Transverse colon (tissue), 4 donors: ENCODE data around the gene PPP1R1B. TPM values are rescaled to one million over a fixed set of nuclear protein-coding genes. Genes with fewer than 3 reads are reported as not detected.

Experiments used
- DNase-seq: peaks from one replicate; pipeline ENCODE4 v3.0.0-alpha.2; 2019
- H3K27ac ChIP-seq, 4 donors: fragments of 200-600 bp; sonication (generic); 2 replicates each; pipeline ENCODE4 v1.5.1; 2016 to 2018; ENCODE audit warnings: inconsistent platforms in 4 of 4
- H3K27me3 ChIP-seq: fragments of 200-600 bp; sonication (generic); 2 replicates; pipeline ENCODE4 v1.5.1; 2017; ENCODE audit warnings: inconsistent platforms
- H3K36me3 ChIP-seq, 4 donors: fragments of 200-600 bp; sonication (generic); 2 replicates each; pipeline ENCODE4 v1.5.1; 2017 to 2019; ENCODE audit warnings: inconsistent platforms in 4 of 4
- H3K4me1 ChIP-seq, 4 donors: fragments of 200-600 bp; sonication (generic); 2 replicates each; pipeline ENCODE4 v1.5.1; 2017 to 2020; ENCODE audit warnings: inconsistent platforms in 4 of 4
- H3K4me3 ChIP-seq, 4 donors: fragments of 200-600 bp; sonication (generic); 1 replicate in 1 of 4; 2 replicates in 3 of 4; pipeline versions ENCODE4 v1.5.1 to v1.6.1; 2017 to 2019; ENCODE audit warnings: inconsistent platforms in 4 of 4
- H3K9me3 ChIP-seq, 2 donors: fragments of 200-600 bp; sonication (generic); 2 replicates each; pipeline ENCODE4 v1.5.1; 2017 to 2019; ENCODE audit warnings: inconsistent platforms in 2 of 2
- CTCF ChIP-seq, 5 experiments: fragments of 200-600 bp in 3 of 5; fragments of 450-650 bp in 2 of 5; sonication (generic) in 3 of 5; IDR thresholded peaks; 1 replicate in 2 of 5; 2 replicates in 3 of 5; pipeline ENCODE4 v1.5.1; 2016 to 2017; ENCODE audit warnings: antibody characterized with exemption in 5 of 5, inconsistent platforms in 3 of 5, mild to moderate bottlenecking in 2 of 5, moderate library complexity in 1 of 5
- EP300 ChIP-seq: sonication (generic); formaldehyde crosslinking; IDR thresholded peaks from one replicate; pipeline ENCODE4 v1.6.1; 2017; ENCODE audit warnings: antibody characterized with exemption, low read depth
- POLR2A ChIP-seq: fragments of 450-650 bp; IDR thresholded peaks from one replicate; pipeline ENCODE4 v1.6.1; 2016; ENCODE audit warnings: antibody characterized with exemption, mild to moderate bottlenecking, moderate library complexity
- POLR2AphosphoS5 ChIP-seq, 3 donors: sonication (generic); formaldehyde crosslinking; IDR thresholded peaks; one replicate each; pipeline ENCODE4 v1.6.1; 2016; ENCODE audit warnings: antibody characterized with exemption in 3 of 3
- WGBS, 2 donors: methylation state at CpG; one replicate each; pipeline ENCODE4 v1.1.5; 2018; ENCODE audit warnings: low coverage in 1 of 2; 5-methylcytosine and 5-hydroxymethylcytosine counted together
- in situ Hi-C, 4 donors: fragments of 200-750 bp; cut with MboI; loops; one replicate each; pipeline versions ENCODE4 v1.15.0 to v1.15.1; 2017; ENCODE audit warnings: low sequenced_read_pairs in 3 of 4, low pct_ligation_motif_present in 1 of 4, low pct_unique_long_range_greater_than_20kb in 1 of 4
- intact Hi-C: fragments of 100-400 bp; cut with DNase I; formaldehyde crosslinking; loops from one replicate; pipeline ENCODE4 v1.15.1; 2023; ENCODE audit warnings: low total_unique reads
- total RNA-seq, 4 donors: library from RNA; depleted of rRNA; stranded (reverse); fragments of >200 nt; gene quantifications; one replicate each; pipeline ENCODE4 v1.1.0, GENCODE V29; 2016

PPP1R1B gene
- total RNA-seq, 4 donors from 2014 or later: 125 to 509 (median 223) TPM

- in situ Hi-C loops (loop anchor here in 1 of 4 donors (10.0 kb wide), 1 partner anchor 142 kb away; no protein-coding TSS in a partner anchor), intact Hi-C loops (no loop called here)
- H3K27ac ChIP-seq: no peak overlapping the region
- H3K36me3 ChIP-seq: no peaks in the 10 kb centered on the region
- H3K4me3 ChIP-seq: no peak overlapping the region
- H3K4me1 ChIP-seq: peaks cover 2 to 5% (median 2%) of the 10 kb centered on the region in 4 donors
- no peak for DNase-seq
- no peaks in the 10 kb centered on the region for H3K9me3 ChIP-seq
- peaks cover 80% of the 10 kb centered on the region for H3K27me3 ChIP-seq
- WGBS, 2 donors: 57% methylated on average over 22 of the region's 22 CpGs; no CpG with 5 or more reads in 1 of the 2 donors
- no peak for TF ChIP-seq POLR2A
- TF ChIP-seq CTCF (IDR thresholded peaks at IDR 0.05): no peak
- TF ChIP-seq POLR2AphosphoS5 (IDR thresholded peaks at IDR 0.05): no peak
- no peak for TF ChIP-seq EP300
These were observed 14.4 kb upstream of the PPP1R1B start for GRCh38 chr17:39612291-39612894.

- Histone ChIP-seq H3K9me3 (no peaks in the 10 kb centered on the region), H3K4me1 (peaks cover 3 to 4% (median 4%) of the 10 kb centered on the region in 4 donors), H3K27ac (no peak overlapping the region), H3K4me3 (no peak overlapping the region), H3K27me3 (peaks cover 74% of the 10 kb centered on the region), H3K36me3 (no peaks in the 10 kb centered on the region)
- DNase-seq: no peak
- 70 to 73% methylated on average over 5 to 7 of the region's 7 CpGs for WGBS, 2 donors
- intact Hi-C loops: no loop called here
- TF ChIP-seq EP300 (no peak), CTCF (IDR thresholded peaks at IDR 0.05) (no peak), POLR2A (no peak), POLR2AphosphoS5 (IDR thresholded peaks at IDR 0.05) (no peak)
- in situ Hi-C loops: loop anchor here in 1 of 4 donors (10.0 kb wide), 1 partner anchor 142 kb away; no protein-coding TSS in a partner anchor
These were observed 13.8 kb upstream of the PPP1R1B start for GRCh38 chr17:39612935-39613464.

DNA sequence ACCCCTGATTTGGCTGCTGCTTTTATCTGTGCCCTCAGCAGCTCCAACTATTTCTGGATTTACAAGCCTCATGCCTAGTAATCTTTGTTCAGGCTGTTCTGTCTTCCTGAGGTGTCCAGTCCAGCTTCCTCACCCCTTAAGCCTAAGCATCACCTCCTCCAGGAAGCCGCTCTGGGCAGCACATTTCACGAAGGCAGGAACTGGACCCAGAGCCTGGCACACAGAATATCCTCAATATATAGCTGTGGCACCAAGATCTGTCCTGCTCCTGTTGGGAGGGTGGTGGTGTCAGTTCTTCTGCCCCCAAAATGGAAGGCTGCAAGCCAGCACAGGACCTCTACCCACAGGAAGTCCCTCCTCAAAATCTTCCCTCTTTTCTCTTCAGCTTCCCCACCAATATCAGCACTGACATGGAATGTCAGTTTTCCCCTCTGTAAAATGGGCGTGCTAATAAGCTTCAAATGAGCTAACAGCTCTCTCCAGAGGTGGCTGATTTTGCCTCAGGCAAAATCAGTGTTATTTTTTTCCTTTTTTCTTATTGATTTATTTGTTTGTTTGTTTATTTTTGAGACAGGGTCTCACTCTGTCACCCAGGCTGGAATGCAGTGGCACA lies 12.1 kb upstream of the PPP1R1B start:
- H3K4me3 ChIP-seq: no peak overlapping the region
- WGBS, 2 donors: 89% methylated on average over 3 of the region's 3 CpGs; no CpG with 5 or more reads in 1 of the 2 donors
- H3K27ac ChIP-seq: no peak overlapping the region
- H3K36me3 ChIP-seq: no peaks in the 10 kb centered on the region
- H3K9me3 ChIP-seq: no peaks in the 10 kb centered on the region
- in situ Hi-C loops (loop anchor here in 1 of 4 donors (10.0 kb wide), 1 partner anchor 140 kb away; no protein-coding TSS in a partner anchor), intact Hi-C loops (no loop called here)
- H3K27me3 ChIP-seq: peaks cover 57% of the 10 kb centered on the region
- H3K4me1 ChIP-seq: peaks cover 9 to 13% (median 11%) of the 10 kb centered on the region in 4 donors
- DNase-seq: no peak
- TF ChIP-seq POLR2A (no peak), EP300 (no peak), CTCF (IDR thresholded peaks at IDR 0.05) (no peak), POLR2AphosphoS5 (IDR thresholded peaks at IDR 0.05) (no peak)

DNA sequence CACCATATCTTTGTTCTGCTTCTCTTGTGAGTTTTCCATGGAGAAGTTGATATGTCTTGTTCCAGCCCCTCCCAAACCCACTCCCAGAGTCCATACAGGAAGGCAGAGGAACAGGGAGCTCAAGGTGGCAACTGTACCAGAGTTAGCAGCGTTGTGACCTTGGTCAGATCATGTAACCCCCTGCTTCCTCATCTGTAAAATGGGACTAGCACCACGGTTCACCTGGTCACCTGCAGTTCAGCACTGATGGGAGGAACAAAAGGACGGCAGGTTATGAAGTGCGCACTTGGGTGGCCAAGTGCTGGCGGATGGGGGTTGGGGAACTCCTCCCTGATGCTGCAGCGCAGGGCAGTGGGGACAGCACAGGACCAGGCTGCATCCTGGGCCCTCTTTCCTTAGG lies 11.3 kb upstream of the PPP1R1B start:
- no peak overlapping the region for H3K27ac ChIP-seq
- no peaks in the 10 kb centered on the region for H3K36me3 ChIP-seq
- 47% methylated on average over 6 of the region's 6 CpGs; no CpG with 5 or more reads in 1 of the 2 donors for WGBS, 2 donors
- DNase-seq: no peak
- no peaks in the 10 kb centered on the region for H3K9me3 ChIP-seq
- TF ChIP-seq POLR2A (no peak), CTCF (IDR thresholded peaks at IDR 0.05) (no peak), POLR2AphosphoS5 (IDR thresholded peaks at IDR 0.05) (no peak), EP300 (no peak)
- peaks cover 54% of the 10 kb centered on the region for H3K27me3 ChIP-seq
- in situ Hi-C loops (loop anchor here in 1 of 4 donors (10.0 kb wide), 1 partner anchor 139 kb away; no protein-coding TSS in a partner anchor), intact Hi-C loops (no loop called here)
- H3K4me3 ChIP-seq: no peak overlapping the region
- H3K4me1 ChIP-seq: peaks cover 9 to 13% (median 11%) of the 10 kb centered on the region in 4 donors
